Measurements from ENCODE around the gene MMAB.

Gene MMAB

GRCh38 chr12:109541413-109541726 lies 31.9 kb downstream of the MMAB start:
- in situ Hi-C loops (cut with MboI; ENCODE audit: low sequenced_read_pairs), result no loop called here

GRCh38 chr12:109540526-109541412 lies 32.5 kb downstream of the MMAB start:
- in situ Hi-C loops (cut with MboI; ENCODE audit: low sequenced_read_pairs), result no loop called here

- in situ Hi-C loops (cut with MboI; ENCODE audit: low sequenced_read_pairs), result loop anchor here (10.0 kb wide), 1 partner anchor 235 kb away; no protein-coding TSS in a partner anchor
Measured at GRCh38 chr12:109539508-109539907, 33.8 kb downstream of the MMAB start.

- in situ Hi-C loops (cut with MboI; ENCODE audit: low sequenced_read_pairs), result loop anchor here (10.0 kb wide), 1 partner anchor 236 kb away; no protein-coding TSS in a partner anchor
Measured at GRCh38 chr12:109538191-109538863, 35.0 kb downstream of the MMAB start.

- in situ Hi-C loops (cut with MboI; ENCODE audit: low sequenced_read_pairs), result loop anchor here (10.0 kb wide), 1 partner anchor 238 kb away; no protein-coding TSS in a partner anchor
Measured at GRCh38 chr12:109537136-109537535, 36.2 kb downstream of the MMAB start.

- in situ Hi-C loops (cut with MboI; ENCODE audit: low sequenced_read_pairs), result loop anchor here (10.0 kb wide), 1 partner anchor 239 kb away; no protein-coding TSS in a partner anchor
Measured at GRCh38 chr12:109535863-109536250, 37.4 kb downstream of the MMAB start.

GRCh38 chr12:109535231-109535862 lies 38.0 kb downstream of the MMAB start:
- in situ Hi-C loops (cut with MboI; ENCODE audit: low sequenced_read_pairs), result loop anchor here (10.0 kb wide), 1 partner anchor 239 kb away; no protein-coding TSS in a partner anchor

- in situ Hi-C loops (cut with MboI; ENCODE audit: low sequenced_read_pairs), result loop anchor here (10.0 kb wide), 1 partner anchor 240 kb away; no protein-coding TSS in a partner anchor
Measured at GRCh38 chr12:109534456-109534855, 38.8 kb downstream of the MMAB start.

GRCh38 chr12:109533487-109533740 lies 39.9 kb downstream of the MMAB start:
- in situ Hi-C loops (cut with MboI; ENCODE audit: low sequenced_read_pairs), result loop anchor here (10.0 kb wide), 1 partner anchor 241 kb away; no protein-coding TSS in a partner anchor

- in situ Hi-C loops (cut with MboI; ENCODE audit: low sequenced_read_pairs), result loop anchor here (10.0 kb wide), 1 partner anchor 242 kb away; no protein-coding TSS in a partner anchor
Measured at GRCh38 chr12:109532721-109533486, 40.4 kb downstream of the MMAB start.

GRCh38 chr12:109531411-109531810 lies 41.9 kb downstream of the MMAB start:
- in situ Hi-C loops (cut with MboI; ENCODE audit: low sequenced_read_pairs), result loop anchor here (10.0 kb wide), 1 partner anchor 243 kb away; no protein-coding TSS in a partner anchor

GRCh38 chr12:109529691-109530640 lies 43.3 kb downstream of the MMAB start:
- in situ Hi-C loops (cut with MboI; ENCODE audit: low sequenced_read_pairs), result loop anchor here (10.0 kb wide), 1 partner anchor 245 kb away; no protein-coding TSS in a partner anchor

GRCh38 chr12:109527489-109528123 lies 45.7 kb downstream of the MMAB start:
- in situ Hi-C loops (cut with MboI; ENCODE audit: low sequenced_read_pairs), result no loop called here

- in situ Hi-C loops (cut with MboI; ENCODE audit: low sequenced_read_pairs), result no loop called here
Measured at GRCh38 chr12:109525279-109525585, 48.1 kb downstream of the MMAB start.

- in situ Hi-C loops (cut with MboI; ENCODE audit: low sequenced_read_pairs), result no loop called here
Measured at GRCh38 chr12:109524466-109525278, 48.6 kb downstream of the MMAB start.

- in situ Hi-C loops (cut with MboI; ENCODE audit: low sequenced_read_pairs), result no loop called here
Measured at GRCh38 chr12:109523504-109523903, 49.8 kb downstream of the MMAB start.

GRCh38 chr12:109523071-109523470 lies 50.2 kb downstream of the MMAB start:
- in situ Hi-C loops (cut with MboI; ENCODE audit: low sequenced_read_pairs), result no loop called here

- in situ Hi-C loops (cut with MboI; ENCODE audit: low sequenced_read_pairs), result no loop called here
Measured at GRCh38 chr12:109521831-109522230, 51.5 kb downstream of the MMAB start.
